Measurements from ENCODE around the gene OR2T6.
"Not testable (repeated sequence)": the region's sequence is repeated elsewhere in the genome, so short reads cannot be mapped to it uniquely, and the experiment has no call there.

Gene OR2T6

GRCh38 chr1:248431683-248432082, 56.1 kb downstream of the OR2T6 start:
- H3K36me3 ChIP-seq (ENCODE audit: control insufficient read depth in 2 of 2, insufficient read depth in 2 of 2, low read length in 2 of 2); H3K4me1 ChIP-seq (ENCODE audit: control insufficient read depth in 2 of 2, insufficient read depth in 2 of 2, low read length in 2 of 2); H3K9ac ChIP-seq (ENCODE audit: low read depth in 1 of 2, low read length in 2 of 2); H3K27me3 ChIP-seq (ENCODE audit: control insufficient read depth in 2 of 2, insufficient read depth in 2 of 2, low read length in 2 of 2); H3K4me3 ChIP-seq (ENCODE audit: low read length in 2 of 2); H3K9me3 ChIP-seq (ENCODE audit: control insufficient read depth in 2 of 2, low read length in 2 of 2); H3K27ac ChIP-seq (ENCODE audit: low read depth in 2 of 2, low read length in 2 of 2): not testable (repeated sequence)

- H3K36me3 ChIP-seq (ENCODE audit: control insufficient read depth in 2 of 2, insufficient read depth in 2 of 2, low read length in 2 of 2); H3K4me1 ChIP-seq (ENCODE audit: control insufficient read depth in 2 of 2, insufficient read depth in 2 of 2, low read length in 2 of 2); H3K27ac ChIP-seq (ENCODE audit: low read depth in 2 of 2, low read length in 2 of 2); H3K4me3 ChIP-seq (ENCODE audit: low read length in 2 of 2); H3K9ac ChIP-seq (ENCODE audit: low read depth in 1 of 2, low read length in 2 of 2); H3K9me3 ChIP-seq (ENCODE audit: control insufficient read depth in 2 of 2, low read length in 2 of 2); H3K27me3 ChIP-seq (ENCODE audit: control insufficient read depth in 2 of 2, insufficient read depth in 2 of 2, low read length in 2 of 2): not testable (repeated sequence)
Observed at GRCh38 chr1:248432201-248432600, 56.7 kb downstream of the OR2T6 start.

GRCh38 chr1:248433811-248434415, 58.4 kb downstream of the OR2T6 start:
- H3K9me3 ChIP-seq (ENCODE audit: control insufficient read depth in 2 of 2, low read length in 2 of 2); H3K27ac ChIP-seq (ENCODE audit: low read depth in 2 of 2, low read length in 2 of 2); H3K9ac ChIP-seq (ENCODE audit: low read depth in 1 of 2, low read length in 2 of 2): not testable (repeated sequence)

GRCh38 chr1:248434913-248435312, 59.4 kb downstream of the OR2T6 start:
- not testable (repeated sequence) for H3K4me1 ChIP-seq (ENCODE audit: control insufficient read depth in 2 of 2, insufficient read depth in 2 of 2, low read length in 2 of 2); H3K4me3 ChIP-seq (ENCODE audit: low read length in 2 of 2); H3K36me3 ChIP-seq (ENCODE audit: control insufficient read depth in 2 of 2, insufficient read depth in 2 of 2, low read length in 2 of 2); H3K27me3 ChIP-seq (ENCODE audit: control insufficient read depth in 2 of 2, insufficient read depth in 2 of 2, low read length in 2 of 2); H3K27ac ChIP-seq (ENCODE audit: low read depth in 2 of 2, low read length in 2 of 2); H3K9me3 ChIP-seq (ENCODE audit: control insufficient read depth in 2 of 2, low read length in 2 of 2); H3K9ac ChIP-seq (ENCODE audit: low read depth in 1 of 2, low read length in 2 of 2)

More at GRCh38 chr1:248433811-248434415, 58.4 kb downstream of the OR2T6 start:
- not testable (repeated sequence) for H3K4me1 ChIP-seq (ENCODE audit: control insufficient read depth in 2 of 2, insufficient read depth in 2 of 2, low read length in 2 of 2); H3K27me3 ChIP-seq (ENCODE audit: control insufficient read depth in 2 of 2, insufficient read depth in 2 of 2, low read length in 2 of 2); H3K36me3 ChIP-seq (ENCODE audit: control insufficient read depth in 2 of 2, insufficient read depth in 2 of 2, low read length in 2 of 2); H3K4me3 ChIP-seq (ENCODE audit: low read length in 2 of 2)

GRCh38 chr1:248436303-248436702, 60.8 kb downstream of the OR2T6 start:
- not testable (repeated sequence) for H3K9me3 ChIP-seq (ENCODE audit: control insufficient read depth in 2 of 2, low read length in 2 of 2); H3K36me3 ChIP-seq (ENCODE audit: control insufficient read depth in 2 of 2, insufficient read depth in 2 of 2, low read length in 2 of 2); H3K27ac ChIP-seq (ENCODE audit: low read depth in 2 of 2, low read length in 2 of 2); H3K9ac ChIP-seq (ENCODE audit: low read depth in 1 of 2, low read length in 2 of 2); H3K27me3 ChIP-seq (ENCODE audit: control insufficient read depth in 2 of 2, insufficient read depth in 2 of 2, low read length in 2 of 2); H3K4me1 ChIP-seq (ENCODE audit: control insufficient read depth in 2 of 2, insufficient read depth in 2 of 2, low read length in 2 of 2); H3K4me3 ChIP-seq (ENCODE audit: low read length in 2 of 2)

- not testable (repeated sequence) for H3K27ac ChIP-seq (ENCODE audit: low read depth in 2 of 2, low read length in 2 of 2); H3K4me3 ChIP-seq (ENCODE audit: low read length in 2 of 2); H3K36me3 ChIP-seq (ENCODE audit: control insufficient read depth in 2 of 2, insufficient read depth in 2 of 2, low read length in 2 of 2); H3K9ac ChIP-seq (ENCODE audit: low read depth in 1 of 2, low read length in 2 of 2); H3K4me1 ChIP-seq (ENCODE audit: control insufficient read depth in 2 of 2, insufficient read depth in 2 of 2, low read length in 2 of 2); H3K27me3 ChIP-seq (ENCODE audit: control insufficient read depth in 2 of 2, insufficient read depth in 2 of 2, low read length in 2 of 2); H3K9me3 ChIP-seq (ENCODE audit: control insufficient read depth in 2 of 2, low read length in 2 of 2)
Observed at GRCh38 chr1:248438668-248439067, 63.1 kb downstream of the OR2T6 start.

- H3K36me3 ChIP-seq (ENCODE audit: control insufficient read depth in 2 of 2, insufficient read depth in 2 of 2, low read length in 2 of 2); H3K9ac ChIP-seq (ENCODE audit: low read depth in 1 of 2, low read length in 2 of 2); H3K27ac ChIP-seq (ENCODE audit: low read depth in 2 of 2, low read length in 2 of 2); H3K27me3 ChIP-seq (ENCODE audit: control insufficient read depth in 2 of 2, insufficient read depth in 2 of 2, low read length in 2 of 2); H3K4me1 ChIP-seq (ENCODE audit: control insufficient read depth in 2 of 2, insufficient read depth in 2 of 2, low read length in 2 of 2); H3K4me3 ChIP-seq (ENCODE audit: low read length in 2 of 2); H3K9me3 ChIP-seq (ENCODE audit: control insufficient read depth in 2 of 2, low read length in 2 of 2): not testable (repeated sequence)
Observed at GRCh38 chr1:248439283-248439682, 63.7 kb downstream of the OR2T6 start.
